HG03097 (cell line): ENCODE results near the gene MINAR1.

Source experiments
- ATAC-seq: cut with Tn5 transposase; IDR thresholded peaks from one replicate; pipeline ENCODE4 v1.9.1; 2021; ENCODE audit not compliant: unreplicated experiment, low FRiP score

Gene MINAR1

DNA sequence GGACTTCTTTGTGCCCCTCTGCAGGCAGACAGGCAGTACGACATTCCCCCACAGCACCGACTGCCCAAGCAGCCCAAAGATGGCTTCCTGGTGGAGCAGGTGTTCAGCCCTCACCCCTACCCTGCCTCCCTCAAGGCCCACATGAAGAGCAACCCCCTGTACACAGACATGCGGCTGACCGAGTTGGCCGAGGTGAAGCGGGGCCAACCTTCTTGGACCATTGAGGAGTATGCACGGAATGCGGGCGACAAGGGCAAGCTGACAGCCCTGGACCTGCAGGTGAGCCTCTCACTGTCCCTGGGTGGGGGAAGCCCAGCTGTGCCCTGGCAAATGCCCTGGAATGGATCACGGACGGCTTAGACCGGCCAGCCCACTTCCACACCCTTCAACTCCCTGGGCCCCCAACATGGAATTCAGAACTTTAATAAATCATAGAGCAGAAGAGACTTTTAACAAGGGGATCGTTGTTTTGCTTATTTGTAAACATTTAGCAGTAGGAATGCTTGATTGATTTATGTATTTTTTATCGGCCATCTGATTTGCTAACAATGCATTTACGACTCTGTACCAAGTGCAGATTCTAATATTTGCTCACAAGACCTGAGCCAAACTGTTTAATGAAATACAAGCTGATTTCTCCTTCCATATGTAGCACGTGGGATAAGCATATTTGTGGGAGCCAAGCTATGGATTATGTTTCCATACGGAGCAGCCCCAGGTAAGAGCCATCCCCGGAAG is 31.1 kb downstream of the MINAR1 start:
- ATAC-seq, result no peak

DNA sequence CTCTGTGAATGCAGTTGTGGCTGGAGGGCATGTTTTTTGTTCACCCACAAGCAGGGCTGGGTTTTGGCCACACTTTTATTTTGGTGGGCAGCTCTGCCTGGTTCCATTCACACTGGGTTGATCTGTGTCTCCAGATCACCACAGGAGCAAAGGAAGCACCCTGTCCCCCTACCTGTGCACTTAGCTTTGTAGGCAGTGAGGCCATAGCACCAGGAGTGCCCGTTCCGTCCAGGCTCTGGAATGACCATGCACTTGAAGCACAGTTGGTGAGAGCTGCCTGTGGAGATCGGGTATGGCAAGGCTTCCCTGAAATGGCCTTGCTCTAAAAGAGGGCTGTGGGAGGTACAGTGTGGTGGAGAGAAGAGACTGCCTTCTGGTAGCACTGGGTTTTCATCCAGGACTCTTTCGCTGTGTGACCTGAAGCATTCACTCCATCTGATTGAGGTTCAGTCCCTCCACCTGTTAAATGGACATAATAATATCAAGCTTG is 31.7 kb downstream of the MINAR1 start:
- no peak for ATAC-seq

DNA sequence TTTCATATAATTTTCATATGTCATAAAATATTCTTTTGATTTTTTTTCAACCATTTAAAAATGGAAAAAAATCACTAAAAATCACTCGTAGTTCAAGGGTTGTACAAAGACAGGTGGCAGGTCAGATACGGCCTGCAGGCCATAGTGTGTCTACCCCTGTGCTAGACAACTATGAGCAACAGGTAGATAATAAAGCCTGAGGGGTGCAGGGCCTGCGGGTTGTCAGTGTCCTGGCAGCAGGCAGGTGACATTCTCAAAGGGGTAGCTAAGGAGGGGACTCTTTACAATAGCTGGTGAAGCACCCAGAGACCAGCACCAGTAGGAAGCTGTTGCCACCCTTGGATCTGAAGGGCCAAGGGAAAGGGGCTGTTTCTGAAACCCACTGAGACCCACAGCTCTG is 34.4 kb downstream of the MINAR1 start:
- ATAC-seq, result no peak

DNA sequence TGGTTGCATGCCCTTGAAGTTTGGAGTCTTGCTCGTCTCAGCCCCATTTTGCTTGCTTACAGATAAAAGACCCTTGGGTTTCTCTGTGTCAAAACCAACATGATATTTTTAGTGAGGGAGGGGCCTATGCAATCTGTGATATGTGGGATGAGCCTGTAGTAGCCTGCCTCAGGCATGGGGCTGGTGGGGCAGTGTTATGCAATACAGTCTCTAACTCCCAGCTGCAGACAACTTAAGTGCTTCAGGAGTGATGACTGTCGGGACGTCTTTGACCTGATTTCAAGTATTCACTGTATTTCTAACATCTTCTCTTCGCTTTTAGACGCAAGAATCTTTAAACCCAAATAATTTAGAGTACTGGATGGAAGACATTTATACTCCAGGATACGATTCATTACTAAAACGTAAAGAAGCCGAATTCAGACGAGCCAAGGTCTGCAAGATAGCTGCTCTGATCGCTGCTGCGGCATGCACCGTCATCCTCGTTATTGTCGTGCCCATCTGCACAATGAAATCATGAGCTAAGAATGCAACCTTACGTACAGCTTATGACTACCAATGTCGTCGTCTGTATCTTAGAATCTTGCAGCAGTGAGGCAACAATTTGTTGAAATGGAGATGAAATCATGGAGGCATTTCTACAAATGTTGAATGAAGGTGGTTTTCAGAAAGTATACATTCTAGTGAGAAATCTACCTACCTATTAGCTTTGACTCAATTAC is 35.9 kb downstream of the MINAR1 start:
- ATAC-seq, result no peak

DNA sequence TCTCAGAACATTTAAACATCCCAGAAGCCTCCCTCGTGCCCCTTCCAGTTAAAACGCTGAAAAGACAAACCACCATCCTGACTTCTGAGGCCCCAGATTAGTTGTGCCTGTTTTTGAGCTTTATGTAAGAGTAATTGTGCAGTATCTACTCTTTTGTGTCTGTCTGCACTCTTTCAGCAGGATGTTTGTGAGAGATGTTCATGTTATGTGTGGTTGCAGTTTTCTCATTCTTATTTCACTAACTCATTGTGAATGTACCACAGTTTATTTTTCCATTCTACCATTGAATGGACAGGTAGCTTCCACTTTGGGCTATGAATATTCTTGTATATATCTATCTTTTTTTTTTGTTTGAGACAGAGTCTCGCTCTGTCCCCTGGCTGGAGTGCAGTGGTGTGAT is 40.3 kb downstream of the MINAR1 start:
- ATAC-seq, result no peak

DNA sequence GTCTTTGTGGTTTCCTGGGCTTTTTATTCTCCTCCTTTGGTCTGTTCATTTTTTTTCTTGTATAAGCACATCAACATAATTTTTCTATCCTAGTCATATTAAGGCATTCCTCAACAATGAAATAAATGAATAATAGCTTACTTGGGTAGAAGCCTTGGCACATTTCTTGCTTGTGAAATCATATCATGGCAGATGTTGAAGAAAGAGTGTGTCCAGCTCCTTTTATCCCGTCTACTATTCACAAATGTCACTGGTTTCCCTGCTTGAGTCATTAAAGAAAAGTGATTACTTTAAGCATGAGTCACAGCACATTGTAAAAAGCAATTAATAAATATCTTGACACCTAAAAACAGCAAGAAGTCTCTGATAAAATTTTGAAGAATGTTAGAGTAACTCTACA is 42.1 kb downstream of the MINAR1 start:
- ATAC-seq, result no peak

DNA sequence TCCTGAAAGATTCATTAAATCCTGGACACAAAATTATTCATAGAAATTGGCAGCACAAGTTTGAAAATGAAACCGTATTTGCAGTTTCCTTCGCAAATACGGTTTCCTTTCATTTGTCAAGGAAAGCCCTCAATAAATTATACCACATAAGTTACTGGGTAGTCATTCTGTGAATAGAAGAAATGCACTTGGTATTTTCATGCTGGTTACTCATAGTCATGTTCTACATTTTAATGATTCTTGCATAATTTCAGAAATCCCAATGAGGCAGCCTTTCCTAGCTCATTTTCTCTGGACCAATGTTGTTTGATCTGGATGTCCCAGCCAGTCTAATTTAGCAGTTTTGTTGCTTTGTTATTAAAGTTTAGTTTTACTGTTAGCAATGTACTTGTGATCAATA is 43.2 kb downstream of the MINAR1 start:
- ATAC-seq, result no peak

DNA sequence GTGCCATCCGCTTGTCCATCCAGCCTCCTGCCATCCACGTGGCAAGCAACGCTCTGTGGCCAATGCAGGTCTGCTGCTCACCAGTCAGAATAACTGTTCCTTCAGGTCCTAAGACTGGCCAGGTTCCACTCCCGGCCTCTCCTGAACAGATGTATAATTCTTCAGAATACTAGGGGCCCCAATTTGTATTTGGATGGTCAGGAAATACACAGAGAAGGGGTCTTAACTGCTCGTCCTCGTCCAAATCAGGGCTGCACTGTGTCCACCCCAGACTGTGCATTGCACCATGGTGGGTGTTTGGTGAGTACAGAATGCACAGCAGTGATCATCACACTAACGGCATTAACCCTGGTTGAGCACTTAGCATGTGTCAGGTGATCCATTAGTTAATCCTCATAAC is 46.0 kb downstream of the MINAR1 start:
- ATAC-seq, result no peak

DNA sequence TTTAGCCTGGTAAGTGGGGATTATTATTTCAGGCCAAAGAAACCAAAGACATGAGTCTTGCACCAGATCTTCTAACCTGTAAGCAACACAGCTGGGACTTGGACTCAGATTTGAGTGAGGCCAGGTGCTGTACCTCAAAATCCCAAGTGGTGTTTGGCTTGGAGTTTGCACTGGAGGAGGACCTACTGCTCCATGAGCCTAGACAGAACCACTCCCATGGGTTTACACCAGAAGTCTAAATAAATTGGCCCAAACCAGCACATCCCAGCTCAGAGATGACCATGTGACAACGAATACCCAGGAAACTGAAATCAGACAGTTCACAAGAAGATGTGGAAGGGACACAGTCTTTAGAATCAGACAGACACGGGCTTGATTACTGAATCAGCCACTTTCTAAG is 47.5 kb downstream of the MINAR1 start:
- no peak for ATAC-seq

DNA sequence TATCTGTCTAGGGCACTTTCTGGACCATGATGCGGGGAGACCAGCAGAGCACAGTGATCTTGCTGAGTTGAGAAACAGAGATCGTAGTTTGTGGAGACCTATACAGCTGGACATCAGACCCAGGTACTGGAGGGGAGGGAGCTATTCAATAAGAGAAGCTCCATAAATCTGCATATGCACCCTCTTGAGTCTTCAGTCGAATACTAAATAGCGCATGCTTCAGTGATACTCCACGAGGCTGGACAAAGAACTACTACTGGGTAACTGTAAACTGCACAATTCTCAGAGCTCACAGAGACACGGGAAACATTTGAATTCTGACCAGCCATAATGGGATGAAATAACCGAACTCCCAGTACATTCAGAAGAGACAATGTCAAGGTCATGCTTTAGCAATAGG is 49.7 kb downstream of the MINAR1 start:
- no peak for ATAC-seq
